HG03139 (cell line): Measurements from ENCODE around the gene DFFA.
"Not testable (repeated sequence)": the region's sequence is repeated elsewhere in the genome, so short reads cannot be mapped to it uniquely, and the experiment has no call there.

Experiments used
- ATAC-seq: cut with Tn5 transposase; IDR thresholded peaks from one replicate; pipeline ENCODE4 v1.9.1; 2021; ENCODE audit not compliant: unreplicated experiment

The DFFA gene

DNA sequence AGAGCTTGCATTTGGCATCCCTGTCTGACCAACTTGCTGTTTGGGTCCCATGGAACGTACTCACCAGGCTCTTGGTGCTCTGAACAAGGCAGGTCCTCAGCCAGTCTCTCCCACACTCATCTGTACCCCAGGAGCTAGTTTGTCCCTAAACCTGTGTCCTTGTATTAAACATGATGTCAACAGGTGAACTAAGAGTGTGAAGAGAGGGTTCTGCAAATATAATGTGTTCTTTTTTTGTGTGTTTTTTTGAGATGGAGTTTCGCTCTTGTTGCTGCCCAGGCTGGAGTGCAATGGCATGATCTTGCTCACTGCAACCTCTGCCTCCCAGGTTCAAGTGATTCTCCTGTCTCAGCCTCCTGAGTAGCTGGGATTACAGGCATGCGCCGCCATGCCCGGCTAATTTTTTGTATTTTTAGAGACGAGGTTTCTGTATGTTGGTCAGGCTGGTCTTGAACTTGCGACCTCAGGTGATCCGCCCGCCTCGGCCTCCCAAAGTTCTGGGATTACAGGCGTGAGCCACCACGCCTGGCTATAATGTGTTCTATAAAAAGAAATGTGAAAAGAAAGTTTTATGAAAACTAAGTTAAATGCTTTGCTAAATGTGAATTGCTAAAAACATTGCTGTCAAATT, 33.8 kb upstream of the DFFA start:
- ATAC-seq = not testable (repeated sequence)

DNA sequence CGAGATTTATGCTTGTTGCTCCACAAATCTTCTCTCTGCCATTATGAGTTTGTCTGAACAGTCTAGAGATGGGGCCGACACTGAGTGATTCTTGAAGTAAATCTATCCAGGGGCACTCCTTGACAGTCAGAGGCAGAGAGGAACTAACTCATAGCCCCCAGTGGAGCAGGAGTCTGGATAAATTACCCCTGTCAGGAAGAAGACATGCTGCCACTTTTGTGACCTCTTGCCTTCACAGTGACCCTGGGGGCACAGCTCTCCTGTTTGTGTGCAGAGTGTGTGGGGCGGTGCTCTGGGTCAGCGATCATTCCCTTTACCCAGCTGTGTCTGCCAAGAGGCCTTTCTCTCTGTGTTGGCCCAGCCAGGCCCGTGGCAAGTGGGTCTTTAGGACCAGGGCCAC, 31.9 kb upstream of the DFFA start:
- no peak for ATAC-seq

DNA sequence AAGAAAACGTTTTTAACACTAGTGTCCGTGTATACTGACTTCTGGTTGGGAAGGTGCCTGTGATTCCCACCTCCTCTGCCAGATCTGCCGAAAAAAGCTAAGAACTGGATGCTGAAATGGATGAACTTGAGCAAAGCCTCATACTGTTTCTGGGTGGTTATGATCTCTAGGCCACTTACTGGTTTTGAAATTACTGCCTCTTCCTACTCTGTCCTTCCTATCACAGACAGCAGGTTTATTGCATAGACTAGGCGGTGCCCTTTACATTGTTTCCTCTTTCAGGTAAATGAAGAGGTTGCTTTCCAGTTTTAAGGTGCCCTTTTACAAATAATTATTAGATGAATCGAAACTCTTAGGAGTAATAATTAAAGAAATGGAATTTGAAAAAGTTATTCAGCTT, 29.9 kb upstream of the DFFA start:
- no peak for ATAC-seq

DNA sequence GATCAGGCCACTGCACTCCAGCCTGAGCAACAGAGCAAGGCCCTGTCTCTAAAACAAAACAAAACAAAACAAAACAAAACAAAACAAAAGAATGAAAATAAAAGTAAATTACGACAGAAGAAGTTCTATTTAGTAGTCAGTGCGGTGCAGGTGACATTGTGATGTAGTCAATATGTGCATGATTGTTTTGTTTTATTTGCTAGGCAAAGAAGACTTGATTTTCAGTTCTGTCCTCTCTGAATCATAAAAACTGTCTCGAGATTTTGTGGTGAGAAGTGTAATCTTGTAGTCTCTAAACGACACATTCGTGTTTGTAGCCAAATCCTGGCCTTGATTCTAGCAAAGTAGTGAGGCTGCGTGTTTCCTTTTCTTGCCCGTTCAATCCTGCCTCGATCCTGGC, 25.9 kb upstream of the DFFA start:
- ATAC-seq = no peak

DNA sequence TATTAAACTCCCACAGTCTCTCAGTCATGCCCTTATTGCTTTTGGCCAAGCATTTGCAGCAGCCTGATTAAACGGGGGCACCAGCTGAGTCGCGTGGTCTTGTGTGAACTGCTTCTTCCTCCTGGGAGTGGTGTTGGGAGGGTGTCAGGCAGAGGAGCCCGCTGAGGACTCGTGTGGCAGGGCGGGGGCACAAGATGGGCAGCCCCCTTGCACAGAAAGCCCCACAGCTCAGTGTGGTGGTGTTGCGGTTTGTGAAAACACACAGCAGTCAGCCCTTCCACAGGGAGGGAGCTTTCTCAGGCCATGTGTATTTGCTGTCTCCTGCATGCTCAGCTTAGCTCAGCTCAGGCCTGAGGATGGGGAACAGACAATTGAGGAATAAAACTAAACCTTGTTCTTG, 24.8 kb upstream of the DFFA start:
- ATAC-seq = no peak

DNA sequence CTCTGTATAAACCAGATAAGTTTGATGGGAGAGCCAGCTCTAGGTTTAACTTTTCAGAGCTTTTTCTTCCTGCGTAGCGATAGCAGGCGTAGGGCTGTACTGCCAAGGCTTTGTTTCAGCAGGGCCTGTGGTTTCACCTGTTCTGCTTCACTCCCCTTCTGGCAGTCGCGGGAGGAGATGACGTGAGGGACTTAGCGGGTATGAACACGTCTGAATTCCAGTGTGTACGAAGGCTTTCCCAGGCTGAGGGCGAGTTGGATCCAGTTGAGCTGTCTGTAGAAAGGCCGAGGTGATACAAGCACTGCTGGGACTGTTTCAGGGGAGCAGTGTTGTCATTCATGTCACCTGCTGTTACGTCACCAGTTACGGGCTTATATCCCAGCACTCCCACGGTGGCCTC, 23.6 kb upstream of the DFFA start:
- no peak for ATAC-seq

DNA sequence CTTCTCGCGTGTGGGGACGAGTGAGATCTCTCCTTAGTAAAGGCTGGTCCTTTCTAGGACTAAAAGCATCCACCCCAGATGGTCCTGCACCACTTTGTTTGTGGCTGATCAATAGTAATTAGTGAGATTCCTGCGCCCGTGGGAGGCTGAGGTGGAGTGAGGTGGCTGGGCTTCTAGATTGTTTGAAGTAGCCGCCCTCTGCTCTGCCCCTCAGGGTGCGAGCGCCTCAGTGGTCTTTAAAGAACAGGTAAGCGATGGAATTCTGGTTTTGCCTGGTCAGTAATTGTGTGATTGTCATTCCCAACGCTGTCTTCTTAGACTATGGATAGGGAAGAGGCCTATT, 23.1 kb upstream of the DFFA start:
- ATAC-seq = no peak

DNA sequence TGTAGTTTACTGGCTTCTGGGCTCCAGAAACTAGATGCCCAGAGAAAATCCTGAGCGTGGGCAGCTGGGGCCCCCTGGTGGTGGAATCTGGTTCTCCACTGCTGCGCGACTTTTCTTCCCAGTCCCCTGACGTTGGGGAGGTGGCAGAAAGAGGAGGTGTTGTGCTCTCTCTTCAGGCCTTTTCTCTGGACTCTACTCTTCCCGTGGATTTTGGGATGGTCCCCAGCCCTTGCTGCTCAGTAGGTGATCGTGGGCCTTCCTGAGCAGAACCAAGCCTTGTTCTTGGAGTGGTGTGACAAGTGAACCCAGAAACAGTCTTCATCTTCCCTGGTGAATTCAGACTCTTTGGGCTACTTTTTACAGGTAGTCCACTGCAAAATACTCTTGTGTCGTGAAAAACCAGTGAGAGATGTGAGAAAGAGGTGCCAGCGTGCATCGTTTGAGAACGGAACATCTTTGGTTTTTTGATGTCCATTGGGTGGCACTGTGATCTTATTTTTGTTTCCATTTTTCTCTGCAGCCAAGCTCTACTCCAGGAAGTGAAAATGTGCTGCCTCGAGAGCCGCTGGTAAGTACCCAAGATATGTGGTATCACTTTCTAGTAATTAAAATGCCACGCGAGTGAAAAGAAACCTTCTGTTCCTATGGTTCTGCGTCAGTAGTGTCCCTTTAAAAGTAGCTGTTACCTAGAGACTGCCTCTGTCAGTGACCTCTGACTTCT, 22.6 kb upstream of the DFFA start:
- ATAC-seq = peak; percentile 52

DNA sequence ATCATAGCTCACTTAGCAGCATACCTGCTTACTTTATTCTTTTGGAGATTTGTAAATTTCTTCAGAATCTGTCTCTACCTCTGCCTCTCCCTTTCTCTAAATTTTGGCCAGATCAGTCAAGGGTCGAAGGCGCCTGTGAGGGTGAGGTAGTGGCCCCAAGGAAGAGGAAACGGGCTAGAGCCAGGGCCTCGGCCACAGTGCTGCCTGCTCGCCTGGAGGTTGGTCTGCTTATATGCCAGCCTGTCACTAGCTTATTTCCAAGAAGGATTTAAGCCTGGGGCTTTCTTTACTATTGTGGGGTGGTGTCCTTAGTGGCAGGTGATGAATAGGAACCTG, 22.1 kb upstream of the DFFA start:
- no peak for ATAC-seq

DNA sequence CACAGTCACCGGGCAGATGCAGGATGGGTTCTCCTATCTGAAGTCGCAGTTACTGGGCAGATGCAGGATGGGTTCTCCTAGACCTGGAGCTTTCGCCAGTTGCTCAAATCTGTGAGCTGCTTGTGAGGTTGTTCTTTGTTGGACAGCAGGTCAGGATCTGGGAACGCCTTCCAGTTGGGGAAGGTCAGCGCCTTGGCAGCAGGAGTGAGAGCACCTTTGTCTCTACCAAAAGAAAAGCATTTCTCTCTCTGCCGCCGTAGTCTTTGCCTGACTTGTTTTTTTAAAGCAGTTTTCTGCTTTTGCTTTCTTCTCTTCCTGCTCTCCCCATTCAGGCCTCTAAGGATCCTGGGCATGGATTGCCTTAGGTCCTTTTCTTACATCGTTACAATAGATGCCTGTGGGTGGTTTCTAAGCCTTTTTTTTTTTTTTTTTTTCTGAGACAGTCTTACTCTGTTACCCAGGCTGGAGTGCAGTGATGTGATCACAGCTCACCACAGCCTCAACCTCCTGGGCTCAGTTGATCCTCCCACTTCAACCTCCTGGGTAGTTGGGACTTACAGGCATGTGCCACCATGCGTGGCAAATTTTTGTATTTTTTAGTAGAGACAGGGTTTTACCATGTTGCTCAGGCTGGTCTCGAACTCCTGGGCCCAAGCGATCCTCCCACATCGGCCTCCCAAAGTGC, 18.1 kb upstream of the DFFA start:
- ATAC-seq = no peak

DNA sequence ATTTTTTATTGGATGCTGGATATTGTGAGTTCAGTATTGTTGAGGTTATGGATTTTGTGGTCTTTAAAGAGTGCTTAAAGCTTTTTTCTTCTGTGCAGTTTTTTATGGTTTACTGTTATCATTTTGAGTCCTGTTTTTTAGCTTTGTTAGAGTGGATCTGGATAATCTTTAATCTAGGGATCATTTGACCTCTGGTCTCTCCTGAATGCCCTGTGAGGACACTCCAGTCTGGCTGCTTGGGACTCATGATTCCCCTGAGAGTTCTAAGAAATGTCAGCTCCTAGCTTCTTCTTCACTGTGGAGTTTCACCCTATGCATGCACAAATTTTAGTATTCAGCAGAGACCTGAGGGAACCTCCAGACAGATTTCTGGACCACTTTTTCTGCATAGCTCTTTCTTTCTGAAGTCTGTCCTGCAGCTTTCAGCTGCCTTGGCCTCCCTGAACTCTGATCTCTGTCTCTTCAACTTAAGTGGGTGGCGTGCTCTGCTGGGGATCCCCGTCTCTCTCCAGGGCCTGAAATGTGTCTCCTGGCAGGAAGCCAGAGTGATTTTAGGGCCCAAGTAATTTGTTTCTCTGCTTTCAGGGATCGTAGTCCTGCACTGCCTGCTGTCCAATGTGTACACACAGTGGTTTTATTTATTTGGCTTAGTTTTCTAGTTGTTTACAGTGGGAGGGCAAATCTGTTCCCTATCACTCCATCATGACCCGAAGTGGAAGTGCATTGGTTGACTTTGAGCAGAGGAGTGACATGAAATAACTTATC, 17.1 kb upstream of the DFFA start:
- ATAC-seq = no peak

DNA sequence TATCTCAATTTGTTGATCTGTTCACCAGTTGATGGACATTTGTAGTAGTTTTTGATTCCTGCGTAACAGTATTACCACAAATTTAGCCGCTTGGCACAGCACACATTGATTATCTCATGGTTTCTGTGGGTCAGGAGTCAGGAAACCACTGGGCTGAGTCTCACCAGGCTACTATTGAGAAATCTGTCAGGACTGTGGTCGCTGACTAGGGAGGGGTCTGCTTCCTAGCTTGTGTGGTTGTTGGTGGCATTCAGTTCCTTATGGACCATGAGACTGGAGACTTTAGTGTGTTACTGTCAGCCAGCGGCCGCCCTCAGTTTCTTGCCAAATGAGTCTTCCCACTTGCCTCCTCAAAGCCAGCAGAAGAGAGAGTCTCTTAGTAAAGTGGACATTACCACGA, 12.2 kb upstream of the DFFA start:
- no peak for ATAC-seq

DNA sequence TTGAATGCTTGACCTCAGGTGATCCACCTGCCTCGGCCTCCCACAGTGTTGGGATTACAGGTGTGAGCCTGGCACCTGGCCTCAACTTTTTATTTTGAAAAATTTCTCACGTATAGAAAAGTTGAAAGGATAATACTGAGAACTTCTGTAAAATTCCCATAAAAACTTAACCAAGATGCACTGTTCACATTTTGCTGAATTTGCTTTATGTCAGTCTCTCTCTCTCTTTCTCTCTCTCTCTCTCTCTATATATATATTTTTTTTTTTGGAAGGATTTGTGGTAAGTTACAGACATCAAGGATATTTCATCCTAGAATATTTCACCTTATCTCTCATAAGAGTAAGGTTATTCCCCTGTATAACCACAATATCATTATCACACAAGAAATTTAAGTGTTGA, 8.3 kb upstream of the DFFA start:
- ATAC-seq = no peak

DNA sequence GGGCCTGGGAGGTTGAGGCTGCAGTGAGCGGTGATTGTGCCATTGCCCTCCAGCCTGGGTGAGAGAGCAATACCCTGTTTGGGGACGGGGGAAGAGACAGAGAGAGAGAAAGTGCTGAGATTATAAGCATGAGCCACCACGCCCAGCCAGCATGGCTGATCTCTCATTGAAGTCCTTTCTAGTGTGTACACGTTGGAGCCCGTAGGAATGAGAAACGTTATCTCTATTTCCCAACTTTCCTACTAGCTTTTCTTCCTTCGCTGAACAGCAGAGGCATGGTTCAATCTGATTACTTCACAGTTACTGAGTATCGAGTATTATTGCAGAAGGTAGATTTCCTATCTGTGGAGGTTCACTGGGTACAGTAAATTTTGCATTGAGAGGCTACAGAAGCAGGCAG, 7.0 kb upstream of the DFFA start:
- ATAC-seq = no peak

DNA sequence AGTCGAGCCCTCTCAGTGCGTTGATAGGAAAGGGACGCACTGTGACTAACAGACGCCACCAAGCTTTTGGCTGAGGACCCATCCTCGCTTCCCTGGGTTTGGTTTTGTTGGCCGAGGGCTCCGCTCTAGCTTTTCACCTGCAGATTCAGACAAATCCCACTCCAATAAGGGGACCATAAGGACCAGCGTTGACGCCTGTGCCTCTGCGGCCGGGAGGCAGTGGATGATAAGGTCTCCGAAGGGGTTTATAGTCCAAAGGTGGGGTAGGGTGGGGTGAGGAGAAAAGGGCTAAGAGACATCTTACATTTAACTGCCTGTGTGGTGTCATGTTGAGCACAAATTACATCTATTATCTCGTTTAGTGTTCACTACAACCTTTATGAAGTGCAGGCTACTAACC, 3.2 kb upstream of the DFFA start:
- ATAC-seq = no peak

DNA sequence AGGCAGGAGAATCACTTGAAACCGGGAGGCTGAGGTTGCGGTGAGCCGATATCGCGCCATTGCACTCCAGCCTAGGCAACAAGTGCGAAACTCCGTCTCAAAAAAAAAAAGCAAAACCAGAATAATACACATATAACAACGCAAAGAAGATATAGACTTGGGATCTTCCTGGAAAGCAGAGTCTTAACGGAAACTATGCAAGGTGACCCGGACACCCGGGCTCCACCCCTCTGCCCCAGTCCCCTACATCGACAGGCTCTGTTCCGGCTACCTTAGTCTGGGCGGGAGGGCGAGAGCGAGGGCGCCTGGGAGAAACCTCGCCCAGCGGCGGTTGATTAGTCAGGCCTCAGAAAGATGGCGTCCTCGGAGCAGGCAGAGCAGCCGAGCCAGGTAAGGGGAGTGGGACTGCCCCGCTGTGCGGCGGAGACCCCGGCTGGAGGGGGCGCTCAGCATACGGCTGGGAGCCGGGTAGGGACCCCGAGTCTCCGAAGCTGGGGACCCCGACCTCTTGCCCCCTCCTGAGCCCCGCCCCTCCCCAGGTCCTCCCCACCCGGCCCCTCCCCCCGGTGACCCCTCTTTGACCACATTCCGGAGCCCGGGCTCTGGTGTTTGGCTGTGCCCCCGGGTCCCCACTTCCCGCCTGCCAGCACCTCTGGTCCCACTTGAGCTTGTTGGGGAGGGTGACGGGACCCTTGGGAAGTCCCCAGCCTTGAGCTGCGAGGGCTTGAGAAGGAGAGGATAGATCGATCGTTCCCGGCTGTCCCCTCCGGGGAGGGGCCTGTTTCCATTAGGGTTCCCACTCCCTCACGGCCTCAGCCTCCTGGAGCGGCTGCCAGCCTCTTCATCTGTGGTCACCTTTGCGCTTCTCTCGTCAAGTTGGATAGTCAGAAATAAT, 2.5 kb upstream of the DFFA start, which contains the start of gene PEX14:
TSS of gene PEX14 (plus strand) at position 338 of the 895 bp plus-strand sequence. CDS start at position 355, 17 bp downstream.
- no peak for ATAC-seq

DNA sequence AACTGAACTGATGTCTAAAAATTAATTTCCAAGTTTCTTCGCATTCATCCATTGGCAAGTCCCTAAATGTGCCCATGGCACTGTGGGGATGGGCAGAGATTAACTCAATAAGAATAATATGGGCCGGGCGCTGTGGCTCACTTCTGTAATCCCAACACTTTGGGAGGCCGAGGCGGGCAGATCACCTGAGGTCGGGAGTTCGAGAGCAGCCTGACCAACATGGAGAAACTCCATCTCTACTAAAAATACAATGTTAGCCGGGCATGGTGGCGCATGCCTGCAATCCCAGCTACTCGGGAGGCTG, 1.9 kb upstream of the DFFA start:
- ATAC-seq = not testable (repeated sequence)

DNA sequence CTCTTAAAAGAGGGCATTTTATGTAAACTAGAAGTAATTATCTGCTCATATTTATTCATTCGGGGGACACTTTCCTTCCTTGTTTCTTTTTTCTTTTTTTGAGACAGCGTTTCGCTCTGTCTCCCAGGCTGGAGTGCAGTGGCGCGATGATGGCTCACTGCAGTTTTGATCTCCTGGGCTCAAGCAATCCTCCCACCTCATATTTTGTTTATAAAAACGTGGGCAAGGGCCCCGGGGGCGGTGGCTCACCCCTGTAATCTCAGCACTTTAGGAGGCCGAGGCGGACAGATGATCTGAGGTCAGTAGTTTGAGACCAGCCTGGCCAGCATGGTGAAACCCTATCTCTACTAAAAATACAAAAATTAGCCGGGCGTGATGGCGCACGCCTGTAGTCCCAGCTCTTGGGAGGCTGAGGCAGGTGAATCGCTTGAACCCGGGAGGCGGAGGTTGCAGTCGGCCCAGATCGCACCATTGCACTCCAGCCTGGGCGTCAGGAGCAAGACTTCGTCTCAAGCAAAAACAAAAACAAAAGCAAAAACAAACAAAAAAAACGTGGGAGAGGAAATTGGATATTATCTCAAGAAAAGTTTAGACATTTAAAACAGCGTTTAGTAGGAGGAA, 926 bp upstream of the DFFA start:
- no peak for ATAC-seq

DNA sequence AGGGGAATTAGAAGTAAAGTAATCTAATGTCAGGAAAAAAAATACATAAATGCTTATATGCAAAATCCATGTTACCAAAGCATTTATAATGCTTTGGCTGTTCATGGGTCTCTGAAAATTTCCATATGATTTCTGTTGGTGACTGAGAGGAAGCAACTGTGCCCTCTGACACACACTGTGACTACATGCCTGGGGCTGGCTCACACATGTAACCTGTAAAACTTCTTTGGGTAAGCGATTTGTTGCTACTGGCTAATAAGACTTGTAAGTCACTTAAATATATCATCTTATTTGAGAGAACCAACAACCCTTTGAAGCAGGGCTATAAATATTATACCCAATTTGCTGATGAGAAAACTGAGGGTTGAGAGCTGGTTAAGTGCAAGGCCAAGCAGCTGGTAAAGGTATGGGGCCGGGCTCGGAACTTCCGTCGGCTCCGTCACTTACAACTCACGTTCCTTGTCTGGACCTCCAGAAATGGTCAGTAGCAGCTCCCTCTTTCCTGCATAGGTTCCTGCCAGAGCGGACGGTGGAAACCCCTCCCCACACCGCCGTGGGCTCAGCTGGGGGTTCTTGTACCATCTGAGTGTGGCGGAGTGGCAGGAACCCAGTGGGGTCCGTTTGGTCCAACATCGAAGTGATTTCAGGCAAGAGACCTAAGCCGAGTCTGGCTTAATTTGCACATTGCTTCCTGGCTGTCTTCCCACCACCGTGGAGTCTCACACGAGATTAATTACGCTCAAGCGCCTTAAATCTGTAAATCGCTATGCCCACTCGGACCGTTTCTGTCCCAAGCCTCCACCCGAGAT, 714 bp downstream of the DFFA start:
- no peak for ATAC-seq

DNA sequence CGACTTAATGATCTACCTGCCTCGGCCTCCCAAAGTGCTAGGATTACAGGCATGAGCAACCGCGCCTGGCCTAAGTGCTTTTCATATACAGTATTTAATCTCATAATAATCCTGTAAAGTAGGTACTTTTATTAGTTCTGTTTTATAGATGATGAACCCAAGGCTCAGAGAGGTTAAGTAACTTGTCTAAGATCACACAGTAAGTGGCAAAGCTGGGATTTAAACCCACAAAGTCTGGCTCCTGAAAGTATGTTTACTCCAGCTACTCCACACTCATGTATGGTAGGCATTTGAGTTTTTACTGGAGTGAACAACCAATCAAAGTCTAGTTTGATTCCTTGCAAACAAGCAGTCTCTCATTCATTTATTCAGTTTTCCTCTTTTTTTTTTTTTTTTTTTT, 2.3 kb downstream of the DFFA start:
- no peak for ATAC-seq
